Vagina (tissue), 2 donors: Measurements from ENCODE around the gene PAPPA2.

Experiments
- CTCF ChIP-seq, 3 experiments: fragments of 450-650 bp in 2 of 3; fragments of 200-600 bp in 1 of 3; sonication (generic) in 1 of 3; IDR thresholded peaks; one replicate each; pipeline ENCODE4 v1.5.1; 2017 to 2019; ENCODE audit warnings: antibody characterized with exemption in 3 of 3, mild to moderate bottlenecking in 2 of 3, moderate library complexity in 2 of 3
- POLR2A ChIP-seq, 2 donors: fragments of 450-650 bp; IDR thresholded peaks; one replicate each; pipeline ENCODE4 v1.6.1; 2017; ENCODE audit warnings: antibody characterized with exemption in 2 of 2, mild to moderate bottlenecking in 2 of 2, moderate library complexity in 2 of 2
- POLR2AphosphoS5 ChIP-seq, 2 donors: sonication (generic); formaldehyde crosslinking; IDR thresholded peaks; one replicate each; pipeline ENCODE4 v1.9.0; 2017; ENCODE audit warnings: antibody characterized with exemption in 2 of 2, mild to moderate bottlenecking in 2 of 2, low read depth in 1 of 2; ENCODE audit not compliant: insufficient read depth in 1 of 2

- TF ChIP-seq CTCF (IDR thresholded peaks at IDR 0.05): no peak
- no peak for TF ChIP-seq POLR2AphosphoS5 (IDR thresholded peaks at IDR 0.05; ENCODE audit: insufficient read depth in 1 of 2, low read depth in 1 of 2)
- TF ChIP-seq POLR2A (IDR thresholded peaks at IDR 0.05): no peak
Observed at GRCh38 chr1:176741181-176741580, 278.2 kb downstream of the PAPPA2 start.
